Measurements from ENCODE around the gene MOV10L1.

DNA sequence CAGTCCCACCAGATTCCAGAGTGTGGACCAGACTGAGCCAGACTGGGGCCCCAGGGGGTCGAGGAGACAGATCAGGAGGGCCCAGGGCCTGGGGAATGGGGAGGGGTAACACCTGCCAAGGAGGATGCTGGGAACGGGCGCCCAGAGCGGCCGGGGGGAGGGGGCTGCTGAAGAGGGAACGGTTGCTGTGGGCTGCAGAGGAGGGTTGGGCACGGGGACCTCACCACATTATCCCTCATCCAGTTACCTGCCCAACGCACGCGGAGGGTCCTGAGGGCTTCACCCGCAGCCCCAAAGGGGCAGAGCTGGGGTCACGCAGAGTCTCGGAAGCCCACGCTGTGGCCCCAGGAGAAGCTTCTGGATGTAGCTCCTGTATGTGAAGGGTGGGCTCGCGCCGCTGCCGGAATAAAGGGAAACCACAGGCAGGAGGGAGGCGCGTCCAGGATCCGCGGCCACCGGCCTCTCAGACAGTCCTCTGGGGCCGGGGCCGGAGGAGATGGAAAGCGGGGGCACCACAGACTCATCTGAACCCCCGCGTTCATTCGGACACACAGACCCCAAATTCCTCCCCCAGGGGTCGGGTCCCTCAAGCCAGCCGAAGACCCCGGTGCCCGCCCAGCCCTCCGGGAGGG, 110.1 kb downstream of the MOV10L1 start:
- TF ChIP-seq EZH2 (optimal IDR thresholded peaks at IDR 0.05; ENCODE audit: low read depth, low read length), result no peak
- TF ChIP-seq, protein P1, sequence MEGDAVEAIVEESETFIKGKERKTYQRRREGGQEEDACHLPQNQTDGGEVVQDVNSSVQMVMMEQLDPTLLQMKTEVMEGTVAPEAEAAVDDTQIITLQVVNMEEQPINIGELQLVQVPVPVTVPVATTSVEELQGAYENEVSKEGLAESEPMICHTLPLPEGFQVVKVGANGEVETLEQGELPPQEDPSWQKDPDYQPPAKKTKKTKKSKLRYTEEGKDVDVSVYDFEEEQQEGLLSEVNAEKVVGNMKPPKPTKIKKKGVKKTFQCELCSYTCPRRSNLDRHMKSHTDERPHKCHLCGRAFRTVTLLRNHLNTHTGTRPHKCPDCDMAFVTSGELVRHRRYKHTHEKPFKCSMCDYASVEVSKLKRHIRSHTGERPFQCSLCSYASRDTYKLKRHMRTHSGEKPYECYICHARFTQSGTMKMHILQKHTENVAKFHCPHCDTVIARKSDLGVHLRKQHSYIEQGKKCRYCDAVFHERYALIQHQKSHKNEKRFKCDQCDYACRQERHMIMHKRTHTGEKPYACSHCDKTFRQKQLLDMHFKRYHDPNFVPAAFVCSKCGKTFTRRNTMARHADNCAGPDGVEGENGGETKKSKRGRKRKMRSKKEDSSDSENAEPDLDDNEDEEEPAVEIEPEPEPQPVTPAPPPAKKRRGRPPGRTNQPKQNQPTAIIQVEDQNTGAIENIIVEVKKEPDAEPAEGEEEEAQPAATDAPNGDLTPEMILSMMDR (IDR thresholded peaks at IDR 0.05; ENCODE audit: low read length), result no peak

All from MM.1S (cell line).